HEK293 (cell line): ENCODE measurements around the gene TOR1A.

Source experiments
- CTCF ChIA-PET: fragments of 350-600 bp; formaldehyde crosslinking; extraction: SDS; loops from one replicate; lab custom pipeline; 2021; ENCODE audit warnings: antibody characterized with exemption; lab: Yijun Ruan, JAX
- POLR2A ChIA-PET: fragments of 300-600 bp; formaldehyde crosslinking; extraction: SDS; loops from one replicate; lab custom pipeline; 2020; ENCODE audit warnings: antibody characterized with exemption, inconsistent platforms; lab: Yijun Ruan, JAX
- H3K27ac ChIP-seq: fragments of 200-500 bp; sonication (Bioruptor generic); 2 replicates; pipeline ENCODE4 v1.5.1; 2014; ENCODE audit warnings: low read depth, low read length, control low read depth, inconsistent platforms; ENCODE audit errors: extremely low read depth
- H3K36me3 ChIP-seq, 2 experiments: fragments of 200-500 bp in 1 of 2; sonication (Bioruptor generic) in 1 of 2; 1 replicate in 1 of 2; 2 replicates in 1 of 2; pipeline ENCODE4 v1.5.1; 2014 to 2017; ENCODE audit warnings: inconsistent platforms in 2 of 2, low read length in 2 of 2; ENCODE audit not compliant: control insufficient read depth in 2 of 2, insufficient read depth in 1 of 2
- H3K4me1 ChIP-seq: fragments of 200-500 bp; sonication (Bioruptor generic); 2 replicates; pipeline ENCODE4 v1.5.1; 2014; ENCODE audit warnings: mild to moderate bottlenecking, low read length, inconsistent platforms; ENCODE audit not compliant: control insufficient read depth, insufficient read depth
- H3K4me3 ChIP-seq: 2 replicates; pipeline ENCODE4 v1.5.1; 2011; ENCODE audit warnings: low read depth, mild to moderate bottlenecking, control low read depth, low read length, moderate library complexity
- H3K9me3 ChIP-seq: fragments of 200-500 bp; sonication (Bioruptor generic); 2 replicates; pipeline ENCODE4 v1.5.1; 2014; ENCODE audit warnings: low read depth, low read length, inconsistent platforms; ENCODE audit not compliant: control insufficient read depth, insufficient read depth
- OSR2 ChIP-seq: fragments of 450-650 bp; formaldehyde crosslinking; IDR thresholded peaks from 2 replicates; pipeline ENCODE4 v1.5.1; 2016; ENCODE audit warnings: missing biosample characterization, missing genetic modification characterization
- TCF7L2 ChIP-seq: IDR thresholded peaks from 2 replicates; pipeline ENCODE4 v1.6.1; 2011; ENCODE audit warnings: low read depth, mild to moderate bottlenecking, inconsistent platforms, low read length, moderate library complexity, borderline replicate concordance
- TRIM28 ChIP-seq: IDR thresholded peaks from 2 replicates; pipeline ENCODE4 v1.6.1; 2011; ENCODE audit warnings: low read length, control low read depth, borderline replicate concordance
- ZBTB20 ChIP-seq: fragments of 450-650 bp; formaldehyde crosslinking; IDR thresholded peaks from 2 replicates; pipeline ENCODE4 v1.5.1; 2016; ENCODE audit warnings: missing biosample characterization, missing genetic modification characterization
- ZEB2 ChIP-seq: fragments of 450-650 bp; formaldehyde crosslinking; IDR thresholded peaks from 2 replicates; pipeline ENCODE4 v1.5.1; 2016; ENCODE audit warnings: missing biosample characterization, missing genetic modification characterization
- ZFP37 ChIP-seq: fragments of 450-650 bp; formaldehyde crosslinking; IDR thresholded peaks from 2 replicates; pipeline ENCODE4 v1.5.1; 2016; ENCODE audit warnings: missing biosample characterization, missing genetic modification characterization
- ZNF138 ChIP-seq: fragments of 450-650 bp; formaldehyde crosslinking; IDR thresholded peaks from 2 replicates; pipeline ENCODE4 v1.5.1; 2016; ENCODE audit warnings: missing biosample characterization, missing genetic modification characterization, borderline replicate concordance
- ZNF148 ChIP-seq: fragments of 450-650 bp; formaldehyde crosslinking; IDR thresholded peaks from 2 replicates; pipeline ENCODE4 v1.5.0; 2017; ENCODE audit warnings: missing biosample characterization, missing genetic modification characterization, borderline replicate concordance
- ZNF174 ChIP-seq: fragments of 450-650 bp; formaldehyde crosslinking; IDR thresholded peaks from 2 replicates; pipeline ENCODE4 v1.5.0; 2017; ENCODE audit warnings: missing biosample characterization, mild to moderate bottlenecking, missing genetic modification characterization
- ZNF19 ChIP-seq: fragments of 450-650 bp; formaldehyde crosslinking; IDR thresholded peaks from 2 replicates; pipeline ENCODE4; 2016; ENCODE audit warnings: missing biosample characterization, missing genetic modification characterization, low read depth
- ZNF202 ChIP-seq: fragments of 450-650 bp; formaldehyde crosslinking; IDR thresholded peaks from 2 replicates; pipeline ENCODE4 v1.5.1; 2016; ENCODE audit warnings: missing biosample characterization, missing genetic modification characterization, borderline replicate concordance
- ZNF292 ChIP-seq: fragments of 450-650 bp; formaldehyde crosslinking; IDR thresholded peaks from 2 replicates; pipeline ENCODE4 v1.5.1; 2016; ENCODE audit warnings: low read depth, missing biosample characterization, missing genetic modification characterization, borderline replicate concordance
- ZNF341 ChIP-seq: fragments of 450-650 bp; formaldehyde crosslinking; IDR thresholded peaks from 2 replicates; pipeline ENCODE4; 2016; ENCODE audit warnings: low read depth, missing biosample characterization, missing genetic modification characterization
- ZNF423 ChIP-seq: fragments of 450-650 bp; formaldehyde crosslinking; IDR thresholded peaks from 2 replicates; pipeline ENCODE4 v1.5.1; 2016; ENCODE audit warnings: missing biosample characterization, missing genetic modification characterization
- ZNF555 ChIP-seq: fragments of 450-650 bp; formaldehyde crosslinking; conservative IDR thresholded peaks from 2 replicates; pipeline ENCODE4 v1.5.1; 2017; ENCODE audit warnings: missing biosample characterization, mild to moderate bottlenecking, missing genetic modification characterization, inconsistent platforms
- ZNF558 ChIP-seq: fragments of 450-650 bp; formaldehyde crosslinking; IDR thresholded peaks from 2 replicates; pipeline ENCODE4 v1.5.1; 2016; ENCODE audit warnings: missing biosample characterization, missing genetic modification characterization
- ZNF596 ChIP-seq: fragments of 450-650 bp; IDR thresholded peaks from 2 replicates; pipeline ENCODE4 v1.5.0; 2018; ENCODE audit warnings: missing biosample characterization, mild to moderate bottlenecking, missing genetic modification characterization, moderate library complexity
- ZNF677 ChIP-seq: fragments of 450-650 bp; IDR thresholded peaks from 2 replicates; pipeline ENCODE4 v1.5.0; 2018; ENCODE audit warnings: missing biosample characterization, mild to moderate bottlenecking, missing genetic modification characterization, moderate library complexity
- ZNF843 ChIP-seq: fragments of 450-650 bp; formaldehyde crosslinking; IDR thresholded peaks from 2 replicates; pipeline ENCODE4 v1.5.1; 2016; ENCODE audit warnings: missing biosample characterization, missing genetic modification characterization
- TF ChIP-seq, protein P1 (sequence below): fragments of 450-650 bp; formaldehyde crosslinking; IDR thresholded peaks from 2 replicates; pipeline ENCODE4 v1.5.1; 2016; ENCODE audit warnings: missing biosample characterization, missing genetic modification characterization

Gene TOR1A

GRCh38 chr9:129863059-129863690 is 39.2 kb upstream of the TOR1A start:
- TF ChIP-seq ZNF138 (no peak), OSR2 (tag by site-specific recombination) (peak; percentile 17; the same call in 1 of the 2 replicates)
- H3K4me3 ChIP-seq, result no peak overlapping the region
- no peaks in the 10 kb centered on the region for H3K4me1 ChIP-seq
- H3K9me3 ChIP-seq, result no peaks in the 10 kb centered on the region
- peaks cover 0 to 41% of the 10 kb centered on the region in 2 experiments; a peak in 2 of 3 replicates for H3K36me3 ChIP-seq
- ChIA-PET CTCF (interaction anchor here (0.8 to 0.9 kb wide), 2 partner anchors 19 to 22 kb away, joined by 4 to 5 read pairs; no protein-coding TSS in a partner anchor), POLR2A (interaction anchor here (0.7 kb wide), 1 partner anchor 216 kb away, joined by 5 read pairs; no protein-coding TSS in a partner anchor)
- no peak overlapping the region for H3K27ac ChIP-seq

- H3K27ac ChIP-seq, result no peak overlapping the region
- no peaks in the 10 kb centered on the region for H3K4me1 ChIP-seq
- CTCF ChIA-PET, result no interaction called here
- POLR2A ChIA-PET, result interaction anchor here (0.6 kb wide), 1 partner anchor 361 kb away, joined by 4 read pairs; no protein-coding TSS in a partner anchor
- H3K9me3 ChIP-seq, result no peaks in the 10 kb centered on the region
- TF ChIP-seq ZNF423 (tag by site-specific recombination) (no peak), ZFP37 (tag by site-specific recombination) (no peak), ZNF19 (tag by site-specific recombination) (no peak), TRIM28 (no peak), ZNF677 (tag by site-specific recombination) (no peak), ZNF202 (tag by site-specific recombination) (no peak), ZEB2 (tag by site-specific recombination) (no peak), ZNF292 (no peak), ZNF174 (tag by site-specific recombination) (no peak), TCF7L2 (no peak), ZNF555 (tag by site-specific recombination) (no peak), ZNF596 (tag by site-specific recombination) (no peak), ZNF558 (no peak), ZNF148 (tag by site-specific recombination) (no peak), ZNF341 (tag by site-specific recombination) (no peak), ZNF843 (tag by site-specific recombination) (no peak), ZBTB20 (no peak)
- TF ChIP-seq, protein P1, sequence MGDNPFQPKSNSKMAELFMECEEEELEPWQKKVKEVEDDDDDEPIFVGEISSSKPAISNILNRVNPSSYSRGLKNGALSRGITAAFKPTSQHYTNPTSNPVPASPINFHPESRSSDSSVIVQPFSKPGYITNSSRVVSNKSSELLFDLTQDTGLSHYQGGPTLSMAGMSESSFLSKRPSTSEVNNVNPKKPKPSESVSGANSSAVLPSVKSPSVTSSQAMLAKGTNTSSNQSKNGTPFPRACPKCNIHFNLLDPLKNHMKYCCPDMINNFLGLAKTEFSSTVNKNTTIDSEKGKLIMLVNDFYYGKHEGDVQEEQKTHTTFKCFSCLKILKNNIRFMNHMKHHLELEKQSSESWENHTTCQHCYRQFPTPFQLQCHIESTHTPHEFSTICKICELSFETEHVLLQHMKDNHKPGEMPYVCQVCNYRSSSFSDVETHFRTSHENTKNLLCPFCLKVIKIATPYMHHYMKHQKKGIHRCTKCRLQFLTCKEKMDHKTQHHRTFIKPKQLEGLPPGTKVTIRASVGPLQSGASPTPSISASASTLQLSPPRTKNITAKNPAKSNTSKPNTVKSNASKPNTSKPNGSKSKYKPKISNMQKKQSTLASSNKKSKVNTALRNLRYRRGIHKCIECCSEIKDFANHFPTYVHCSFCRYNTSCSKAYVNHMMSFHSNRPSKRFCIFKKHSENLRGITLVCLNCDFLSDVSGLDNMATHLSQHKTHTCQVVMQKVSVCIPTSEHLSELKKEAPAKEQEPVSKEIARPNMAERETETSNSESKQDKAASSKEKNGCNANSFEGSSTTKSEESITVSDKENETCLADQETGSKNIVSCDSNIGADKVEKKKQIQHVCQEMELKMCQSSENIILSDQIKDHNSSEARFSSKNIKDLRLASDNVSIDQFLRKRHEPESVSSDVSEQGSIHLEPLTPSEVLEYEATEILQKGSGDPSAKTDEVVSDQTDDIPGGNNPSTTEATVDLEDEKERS (tag by site-specific recombination), result no peak
- H3K36me3 ChIP-seq, result peaks cover 0 to 51% of the 10 kb centered on the region in 2 experiments; a peak in 2 of 3 replicates
- no peak overlapping the region for H3K4me3 ChIP-seq
These were observed 37.5 kb upstream of the TOR1A start for GRCh38 chr9:129861447-129861827.
